ENCODE measurements around the gene PI4K2A.

The PI4K2A gene

GRCh38 chr10:97599272-97599619, 41.2 kb upstream of the PI4K2A start:
- no peak overlapping the region for H3K4me3 ChIP-seq (ENCODE audit: low read length)
- no peak for TF ChIP-seq CTCF (IDR thresholded peaks at IDR 0.05; ENCODE audit: insufficient read depth, low read depth, low read length, missing control alignments)
- DNase-seq (ENCODE audit: low read depth), result no peak

- H3K4me3 ChIP-seq (ENCODE audit: low read length), result no peak overlapping the region
- TF ChIP-seq CTCF (IDR thresholded peaks at IDR 0.05; ENCODE audit: insufficient read depth, low read depth, low read length, missing control alignments), result no peak
- DNase-seq (ENCODE audit: low read depth), result no peak
Observed at GRCh38 chr10:97600616-97601015, 39.9 kb upstream of the PI4K2A start.

- no peak for DNase-seq (ENCODE audit: low read depth)
- no peak for TF ChIP-seq CTCF (IDR thresholded peaks at IDR 0.05; ENCODE audit: insufficient read depth, low read depth, low read length, missing control alignments)
- no peak overlapping the region for H3K4me3 ChIP-seq (ENCODE audit: low read length)
Observed at GRCh38 chr10:97601268-97602215, 38.9 kb upstream of the PI4K2A start.

- H3K4me3 ChIP-seq (ENCODE audit: low read length), result no peak overlapping the region
- no peak for DNase-seq (ENCODE audit: low read depth)
- no peak for TF ChIP-seq CTCF (IDR thresholded peaks at IDR 0.05; ENCODE audit: insufficient read depth, low read depth, low read length, missing control alignments)
Observed at GRCh38 chr10:97607095-97607636, 33.3 kb upstream of the PI4K2A start.

- no peak overlapping the region for H3K4me3 ChIP-seq (ENCODE audit: low read length)
- TF ChIP-seq CTCF (IDR thresholded peaks at IDR 0.05; ENCODE audit: insufficient read depth, low read depth, low read length, missing control alignments), result no peak
- peak; percentile 4 for DNase-seq (ENCODE audit: low read depth)
Observed at GRCh38 chr10:97608991-97609561, 31.4 kb upstream of the PI4K2A start.

- TF ChIP-seq CTCF (IDR thresholded peaks at IDR 0.05; ENCODE audit: insufficient read depth, low read depth, low read length, missing control alignments), result no peak
- H3K4me3 ChIP-seq (ENCODE audit: low read length), result no peak overlapping the region
- DNase-seq (ENCODE audit: low read depth), result no peak
Observed at GRCh38 chr10:97611473-97611872, 29.0 kb upstream of the PI4K2A start.

Measured in epithelial cell of esophagus (primary cell).